ENCODE data around the gene SLC4A2.
"Not testable (repeated sequence)": the region's sequence is repeated elsewhere in the genome, so short reads cannot be mapped to it uniquely, and the experiment has no call there.

SLC4A2 gene

GRCh38 chr7:151059367-151060112, at the start of gene SLC4A2:
Gene SLC4A2 (plus strand): TSS chr7:151059589. CDS start chr7:151061988, 2,399 bp downstream.
- DNase-seq: peak; percentile 39

- no peak for DNase-seq
These were observed 49.4 kb upstream of the SLC4A2 start for GRCh38 chr7:151010037-151010306.

- DNase-seq: no peak
These were observed 48.9 kb upstream of the SLC4A2 start for GRCh38 chr7:151010307-151011096.

- DNase-seq: no peak
These were observed 48.3 kb upstream of the SLC4A2 start for GRCh38 chr7:151011097-151011409.

GRCh38 chr7:151011616-151012015, 47.8 kb upstream of the SLC4A2 start:
- DNase-seq: not testable (repeated sequence)

GRCh38 chr7:151012031-151012692, 47.2 kb upstream of the SLC4A2 start:
- DNase-seq: no peak

- no peak for DNase-seq
These were observed 46.5 kb upstream of the SLC4A2 start for GRCh38 chr7:151012911-151013347.

GRCh38 chr7:151013356-151013732, 46.0 kb upstream of the SLC4A2 start:
- no peak for DNase-seq

- no peak for DNase-seq
These were observed 45.5 kb upstream of the SLC4A2 start for GRCh38 chr7:151013733-151014497.

- no peak for DNase-seq
These were observed 44.4 kb upstream of the SLC4A2 start for GRCh38 chr7:151014950-151015349.

- no peak for DNase-seq
These were observed 43.4 kb upstream of the SLC4A2 start for GRCh38 chr7:151015967-151016366.

GRCh38 chr7:151016505-151016904, 42.9 kb upstream of the SLC4A2 start:
- DNase-seq: no peak

GRCh38 chr7:151016942-151017341, 42.4 kb upstream of the SLC4A2 start:
- no peak for DNase-seq

GRCh38 chr7:151017370-151017952, 41.9 kb upstream of the SLC4A2 start:
- no peak for DNase-seq

GRCh38 chr7:151017953-151018420, 41.4 kb upstream of the SLC4A2 start:
- DNase-seq: no peak

GRCh38 chr7:151018421-151019129, 40.8 kb upstream of the SLC4A2 start:
- no peak for DNase-seq

- DNase-seq: no peak
These were observed 40.3 kb upstream of the SLC4A2 start for GRCh38 chr7:151019130-151019447.

GRCh38 chr7:151020231-151020630, 39.2 kb upstream of the SLC4A2 start:
- DNase-seq: no peak

GRCh38 chr7:151023232-151023631, 36.2 kb upstream of the SLC4A2 start:
- DNase-seq: no peak

- DNase-seq: no peak
These were observed 34.8 kb upstream of the SLC4A2 start, which contains the start of gene ATG9B for GRCh38 chr7:151024435-151025056. Gene ATG9B (minus strand): TSS chr7:151024494. CDS start chr7:151024423, 71 bp downstream.

GRCh38 chr7:151025924-151026671, 33.3 kb upstream of the SLC4A2 start:
- DNase-seq: no peak
